Pancreas (tissue), 10 donors: ENCODE data around the gene ATAD3C. TPM values are rescaled to one million over a fixed set of nuclear protein-coding genes. Genes with fewer than 3 reads are reported as not detected.
A peak's percentile ranks its signal among the peaks of the same experiment; 100 is the strongest.

Source experiments
- ATAC-seq, 4 donors: fragments of 200-7000 bp; cut with Tn5 transposase; one replicate each; pipeline versions ENCODE4 v1.8.0 to v1.9.1; 2020; ENCODE audit warnings: mild to moderate bottlenecking in 4 of 4, moderate library complexity in 4 of 4
- DNase-seq, 6 donors: peaks; one replicate each; pipeline ENCODE4 v3.0.0-alpha.2; 2020
- FAIRE-seq: peaks from 2 replicates; lab custom pipeline; 2012; peaks lifted over from hg19 to GRCh38; lab: Jason Lieb, UNC
- H3K27ac ChIP-seq, 4 donors: fragments of 200-600 bp; sonication (generic); 1 replicate in 3 of 4; 2 replicates in 1 of 4; pipeline versions ENCODE4 v1.5.0 to v1.8.0; 2020
- H3K27me3 ChIP-seq, 4 donors: fragments of 200-600 bp; one replicate each; pipeline ENCODE4 v1.8.0; 2021
- H3K36me3 ChIP-seq, 3 donors: fragments of 200-600 bp; sonication (generic) in 1 of 3; one replicate each; pipeline versions ENCODE4 v1.5.0 to v1.8.0; 2020 to 2021
- H3K4me1 ChIP-seq, 3 donors: fragments of 200-600 bp; one replicate each; pipeline ENCODE4 v1.8.0; 2021
- H3K4me3 ChIP-seq, 4 donors: fragments of 200-600 bp; sonication (generic) in 2 of 4; one replicate each; pipeline versions ENCODE4 v1.5.0 to v1.8.0; 2020 to 2021
- H3K9me3 ChIP-seq, 4 donors: fragments of 200-600 bp; one replicate each; pipeline ENCODE4 v1.8.0; 2021
- CTCF ChIP-seq, 4 donors: fragments of 200-600 bp; sonication (generic) in 3 of 4; IDR thresholded peaks; one replicate each; pipeline versions ENCODE4 v1.5.0 to v1.8.0; 2021; ENCODE audit warnings: antibody characterized with exemption in 4 of 4
- WGBS, 2 donors: extraction: QIAGEN DNeasy Blood & Tissue Kit; methylation state at CpG; one replicate each; pipeline ENCODE4 v1.1.7; 2013; 5-methylcytosine and 5-hydroxymethylcytosine counted together
- intact Hi-C, 3 donors: fragments of 100-400 bp; cut with DNase I; formaldehyde crosslinking; loops; one replicate each; pipeline versions ENCODE4 v1.11.1 to v1.14.2; 2022
- polyA plus RNA-seq, 2 donors: library from polyadenylated mRNA; stranded (reverse); fragments of 200-250 nt; gene quantifications; one replicate each; pipeline ENCODE4 v1.2.3, GENCODE V29; 2013
- total RNA-seq, 6 donors: library from RNA; stranded (reverse); fragmentation: NEBNext Ultra II Directional in 4 of 6; extraction: Animal tissue kit (Norgen Biotek cat#: 25700) in 4 of 6; gene quantifications; one replicate each; pipeline versions ENCODE4 v1.2.1 to v1.2.4, GENCODE V29; 2021 to 2023
- donor health status: healthy with polysubstance abuse.
- donor health status: DM: no; HTN: no; CAD: no; lungs with moderate emphysema.
- donor health status: DM: no; HTN: no; CAD: no.
- donor health status: control.
- donor health status: control.
- donor health status: Bipolar disorder and iron deficiency.
- donor health status: DM: yes; HTN: yes; CAD: no.
- donor health status: DM: no; HTN: no; CAD: no.
- donor health status: DM: no; HTN: no; CAD: no.
- donor health status: DM: yes; HTN: yes; CAD: no.

Gene ATAD3C
- total and polyA plus RNA-seq, 8 donors, result 2.4 to 22.0 (median 7.5) TPM

GRCh38 chr1:1431845-1432273 lies 17.6 kb upstream of the ATAD3C start:
- H3K4me3 ChIP-seq, result no peak overlapping the region
- no peak for FAIRE-seq
- ATAC-seq, result peak in 2 of 4 donors; percentile 8
- H3K4me1 ChIP-seq, result peaks cover 18 to 66% (median 45%) of the 10 kb centered on the region in 3 donors
- no peaks in the 10 kb centered on the region for H3K36me3 ChIP-seq
- H3K27ac ChIP-seq, result peak overlapping the region; percentile 81 to 96 (median 92)
- H3K9me3 ChIP-seq, result no peaks in the 10 kb centered on the region
- no peaks in the 10 kb centered on the region for H3K27me3 ChIP-seq
- 54 to 55% methylated on average over 5 of the region's 5 CpGs for WGBS, 2 donors
- DNase-seq, result peak; percentile 39 to 75 (median 62)
- TF ChIP-seq CTCF (IDR thresholded peaks at IDR 0.05), result no peak
- intact Hi-C loops, result no loop called here

DNA sequence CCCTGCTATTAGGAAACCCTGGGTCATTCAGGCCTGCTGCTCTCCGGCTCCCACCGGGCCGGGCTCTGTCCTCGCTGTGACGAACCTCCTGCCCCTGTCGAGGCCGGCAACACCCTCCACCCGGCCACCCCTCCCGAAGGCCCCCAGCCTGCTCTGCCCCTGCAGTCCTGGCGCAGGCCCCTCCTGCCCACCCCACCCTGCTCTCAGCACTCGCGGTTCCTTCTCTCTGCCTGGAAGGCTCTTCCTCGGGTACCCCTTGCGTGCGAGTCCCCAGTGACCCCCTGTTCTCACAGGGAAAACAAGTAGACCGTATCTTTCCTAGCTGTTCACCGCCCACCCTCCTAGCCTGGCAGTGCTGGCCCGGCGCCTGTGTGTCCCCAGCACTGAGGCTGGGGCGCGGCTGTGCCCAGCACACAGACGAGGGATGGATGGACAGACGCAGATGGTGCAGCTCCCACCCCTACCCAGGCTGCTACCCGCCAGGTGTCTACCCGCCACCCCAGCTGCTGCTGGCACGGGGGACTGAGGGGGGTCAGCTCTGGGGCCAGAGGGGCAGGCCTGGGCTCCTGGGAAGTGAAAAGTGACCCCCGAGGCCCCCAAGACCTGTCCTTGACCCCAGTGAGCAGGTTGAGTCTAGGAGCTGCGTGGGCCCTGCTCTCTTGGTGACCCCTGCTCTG lies 17.1 kb upstream of the ATAD3C start:
- Histone ChIP-seq H3K4me1 (peaks cover 23 to 71% (median 50%) of the 10 kb centered on the region in 3 donors), H3K36me3 (no peaks in the 10 kb centered on the region), H3K27me3 (no peaks in the 10 kb centered on the region), H3K27ac (peak overlapping the region; percentile 81 to 96 (median 92)), H3K4me3 (peak overlapping the region in 1 of 4 donors; percentile 76), H3K9me3 (no peaks in the 10 kb centered on the region)
- DNase-seq, result peak in 5 of 6 donors; percentile 40 to 72 (median 61)
- no peak for TF ChIP-seq CTCF (IDR thresholded peaks at IDR 0.05)
- ATAC-seq, result peak in 2 of 4 donors; percentile 4
- no peak for FAIRE-seq
- WGBS, 2 donors, result 58 to 63% methylated on average over 27 to 28 of the region's 28 CpGs
- intact Hi-C loops, result no loop called here

DNA sequence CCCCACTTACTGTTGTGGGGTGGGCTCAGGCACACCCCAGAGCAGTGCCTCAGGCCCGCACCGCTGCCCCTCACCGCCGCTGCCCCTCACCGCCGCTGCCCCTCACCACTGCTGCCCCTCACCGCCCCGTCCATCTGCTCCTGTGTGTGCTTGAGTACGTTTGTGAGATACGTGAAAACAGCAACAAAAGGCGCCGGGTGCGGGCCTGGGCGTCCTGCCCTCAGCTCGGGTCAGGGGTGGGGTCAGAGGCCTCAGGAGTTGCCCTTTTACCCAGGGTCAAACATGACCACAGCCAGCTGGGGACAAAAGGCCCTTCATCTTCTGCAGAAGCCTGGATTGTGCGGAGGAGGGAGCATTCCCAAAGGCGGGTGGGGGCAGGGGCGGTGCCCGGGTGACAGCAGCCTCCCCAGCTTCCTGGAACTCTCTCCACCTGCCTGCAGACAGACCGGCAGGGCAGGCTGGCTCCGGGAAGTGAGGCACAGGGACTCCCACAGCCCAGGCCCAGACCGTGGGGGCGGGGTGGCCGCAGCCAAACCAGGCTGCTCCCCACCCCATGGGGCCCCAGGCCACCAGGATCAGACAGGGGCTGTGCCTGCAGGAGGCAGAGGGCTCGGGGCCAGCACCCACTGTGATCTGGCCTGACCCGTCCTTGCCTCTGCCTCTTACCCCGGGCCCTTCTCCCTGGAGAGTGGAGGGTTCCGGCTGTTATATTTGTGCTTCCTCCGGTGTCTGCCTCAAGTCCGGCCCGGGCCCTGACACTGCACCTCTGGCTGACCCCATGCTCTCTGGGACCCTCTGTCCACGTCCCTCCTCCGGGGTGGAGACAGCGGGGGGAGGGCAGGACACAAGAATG lies 16.3 kb upstream of the ATAD3C start:
- no peak for FAIRE-seq
- Histone ChIP-seq H3K4me1 (peaks cover 30 to 77% (median 57%) of the 10 kb centered on the region in 3 donors), H3K27me3 (no peaks in the 10 kb centered on the region), H3K4me3 (peak overlapping the region in 1 of 4 donors; percentile 76), H3K36me3 (no peaks in the 10 kb centered on the region), H3K9me3 (no peaks in the 10 kb centered on the region), H3K27ac (peak overlapping the region; percentile 81 to 96 (median 92))
- 32 to 53% methylated on average over 32 to 34 of the region's 34 CpGs for WGBS, 2 donors
- intact Hi-C loops, result no loop called here
- ATAC-seq, result peak; percentile 49 to 71 (median 60)
- TF ChIP-seq CTCF (IDR thresholded peaks at IDR 0.05), result no peak
- peak; percentile 84 to 94 (median 91) for DNase-seq

- 37 to 47% methylated on average over 12 of the region's 12 CpGs for WGBS, 2 donors
- H3K36me3 ChIP-seq, result no peaks in the 10 kb centered on the region
- H3K9me3 ChIP-seq, result no peaks in the 10 kb centered on the region
- ATAC-seq (peak in 2 of 4 donors; percentile 3 to 7), DNase-seq (peak in 5 of 6 donors; percentile 49 to 78 (median 51)), FAIRE-seq (no peak)
- TF ChIP-seq CTCF (IDR thresholded peaks at IDR 0.05), result no peak
- intact Hi-C loops, result no loop called here
- H3K4me1 ChIP-seq, result peaks cover 35 to 81% (median 61%) of the 10 kb centered on the region in 3 donors
- no peaks in the 10 kb centered on the region for H3K27me3 ChIP-seq
- H3K4me3 ChIP-seq, result peak overlapping the region in 1 of 4 donors; percentile 76
- peak overlapping the region; percentile 81 to 96 (median 92) for H3K27ac ChIP-seq
Measured at GRCh38 chr1:1433804-1434130, 15.7 kb upstream of the ATAD3C start.
